Measurements from ENCODE around the gene AFF3.

The AFF3 gene

GRCh38 chr2:100067784-100068183, 74.6 kb downstream of the AFF3 start:
- no peak for DNase-seq

- no peak for DNase-seq
Measured at GRCh38 chr2:100066856-100067255, 75.5 kb downstream of the AFF3 start.

DNA sequence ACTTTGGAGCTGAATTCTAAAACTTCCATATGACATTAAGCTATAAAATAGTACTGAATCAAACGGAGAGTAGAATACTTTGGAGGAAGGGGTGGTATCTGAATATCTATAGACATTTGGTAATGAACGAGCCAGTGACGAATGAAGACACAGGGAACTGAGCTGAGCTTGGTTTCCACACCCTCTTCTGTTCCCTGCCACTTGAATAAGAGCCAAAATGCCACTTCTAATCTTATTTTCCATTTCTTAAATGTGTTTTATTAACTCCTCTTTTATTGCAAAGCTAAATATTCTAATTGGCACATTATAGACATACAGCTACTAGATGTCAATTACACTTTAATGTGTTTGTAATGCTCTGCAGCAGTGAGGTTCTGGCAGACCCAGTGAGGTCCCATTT, 76.1 kb downstream of the AFF3 start:
- DNase-seq = no peak

- no peak for DNase-seq
Measured at GRCh38 chr2:100064592-100065428, 77.6 kb downstream of the AFF3 start.

GRCh38 chr2:100064165-100064564, 78.2 kb downstream of the AFF3 start:
- DNase-seq = no peak

- DNase-seq = no peak
Measured at GRCh38 chr2:100063459-100063953, 78.9 kb downstream of the AFF3 start.

GRCh38 chr2:100062336-100062735, 80.1 kb downstream of the AFF3 start:
- peak; percentile 83 to 90 (median 86) for DNase-seq

- no peak for DNase-seq
Measured at GRCh38 chr2:100060875-100061274, 81.5 kb downstream of the AFF3 start.

GRCh38 chr2:100059638-100060037, 82.8 kb downstream of the AFF3 start:
- no peak for DNase-seq

GRCh38 chr2:100057901-100058261, 84.5 kb downstream of the AFF3 start:
- DNase-seq = no peak

DNA sequence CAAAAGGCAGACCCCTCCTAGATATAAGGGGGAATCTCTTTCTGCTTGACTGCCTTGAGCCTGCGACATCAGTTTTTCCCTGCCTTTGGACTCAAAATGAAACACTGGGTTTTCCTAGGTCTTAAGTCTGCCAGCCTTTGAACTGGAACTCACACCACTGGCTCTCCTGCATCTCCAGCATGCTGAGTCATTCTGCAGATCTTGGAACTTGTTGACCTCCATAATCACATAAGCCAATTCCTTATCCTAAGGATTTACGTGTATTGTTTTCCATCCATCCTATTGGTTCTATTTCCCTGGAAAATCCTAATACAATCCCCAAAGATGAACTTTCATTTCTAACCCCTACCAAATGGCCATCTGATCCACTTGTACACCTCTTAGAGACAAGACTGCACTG, 88.0 kb downstream of the AFF3 start:
- peak in 1 of 3 donors; percentile 4 for DNase-seq

DNA sequence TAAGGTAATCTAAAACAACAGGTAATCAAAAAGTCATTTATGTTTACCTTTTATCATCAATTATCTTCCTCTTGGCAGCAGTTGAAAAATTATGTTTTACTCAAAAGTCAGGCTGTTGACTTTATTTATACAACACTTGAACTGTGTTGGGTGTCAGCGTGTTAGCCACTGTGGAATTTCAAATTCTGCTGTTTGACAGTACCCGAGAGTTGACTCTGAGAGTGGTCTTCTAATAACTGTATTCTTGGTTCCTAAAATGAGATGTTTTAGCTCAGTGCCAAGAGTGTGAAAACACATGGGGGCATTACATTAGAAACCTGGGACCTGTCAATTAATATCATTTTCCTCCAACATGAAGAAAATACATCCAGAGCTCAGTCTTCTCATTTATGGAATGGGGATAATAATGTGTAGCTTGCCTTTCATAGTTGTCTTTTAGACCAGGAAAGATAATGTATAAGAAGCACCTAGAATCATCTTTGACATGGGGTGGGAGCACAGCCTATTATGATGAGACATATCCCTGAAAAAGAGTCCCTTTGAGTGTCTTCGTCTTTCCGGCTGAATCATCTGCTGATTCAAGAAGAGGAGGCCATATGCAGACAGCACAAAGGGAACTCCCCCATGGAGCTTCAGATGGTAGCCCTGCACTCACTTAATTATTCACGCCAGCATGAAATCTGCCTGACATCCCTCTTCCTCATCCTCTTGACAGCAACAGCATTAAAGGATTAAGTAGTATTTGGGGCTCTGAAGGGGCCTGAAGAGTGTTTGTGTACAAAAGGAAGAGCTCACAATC, 89.1 kb downstream of the AFF3 start:
- DNase-seq = peak; percentile 42 to 55 (median 51)

GRCh38 chr2:100052650-100053049, 89.7 kb downstream of the AFF3 start:
- DNase-seq = no peak

DNA sequence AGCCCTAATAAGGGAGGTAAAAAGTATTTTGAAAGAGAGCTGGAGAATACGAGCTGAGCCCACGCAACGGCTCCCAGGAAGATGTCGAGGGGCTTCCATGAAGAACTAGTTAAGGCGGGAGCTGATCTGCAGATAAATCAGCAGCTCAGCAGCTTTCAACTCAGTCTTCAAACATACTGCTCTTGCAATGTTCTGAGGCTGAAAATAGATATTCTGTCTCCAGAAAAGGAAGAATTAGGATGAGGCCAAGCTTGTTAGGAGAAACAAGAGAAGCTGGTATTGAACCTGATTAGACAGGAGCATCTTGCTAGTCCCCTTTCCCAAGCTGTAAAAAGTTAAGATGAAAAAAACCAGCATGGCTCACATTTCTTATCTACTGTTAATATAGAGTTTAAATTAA, 91.1 kb downstream of the AFF3 start:
- no peak for DNase-seq

DNA sequence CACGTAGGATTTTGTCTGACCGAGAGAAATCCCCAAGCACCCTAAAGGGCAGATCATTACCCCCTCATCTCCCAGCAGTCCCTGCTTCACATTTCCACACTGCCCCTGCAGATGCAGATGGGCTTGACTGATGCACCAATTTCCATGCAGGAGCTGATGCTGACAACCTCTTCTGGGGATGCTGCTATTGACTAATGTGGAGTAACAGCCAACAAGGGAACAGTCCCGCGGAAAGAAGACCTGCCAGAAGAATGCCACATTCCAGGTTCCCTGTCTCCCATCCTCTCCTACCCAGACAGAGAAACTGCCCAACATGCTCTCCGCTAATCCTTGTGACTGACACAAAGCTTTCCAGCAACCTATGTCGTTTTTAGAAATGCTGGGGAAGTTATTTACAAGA, 91.7 kb downstream of the AFF3 start:
- no peak for DNase-seq

- DNase-seq = no peak
Measured at GRCh38 chr2:100046961-100047947, 95.1 kb downstream of the AFF3 start.

- no peak for DNase-seq
Measured at GRCh38 chr2:100045000-100045399, 97.4 kb downstream of the AFF3 start.

- no peak for DNase-seq
Measured at GRCh38 chr2:100043891-100044255, 98.5 kb downstream of the AFF3 start.

DNA sequence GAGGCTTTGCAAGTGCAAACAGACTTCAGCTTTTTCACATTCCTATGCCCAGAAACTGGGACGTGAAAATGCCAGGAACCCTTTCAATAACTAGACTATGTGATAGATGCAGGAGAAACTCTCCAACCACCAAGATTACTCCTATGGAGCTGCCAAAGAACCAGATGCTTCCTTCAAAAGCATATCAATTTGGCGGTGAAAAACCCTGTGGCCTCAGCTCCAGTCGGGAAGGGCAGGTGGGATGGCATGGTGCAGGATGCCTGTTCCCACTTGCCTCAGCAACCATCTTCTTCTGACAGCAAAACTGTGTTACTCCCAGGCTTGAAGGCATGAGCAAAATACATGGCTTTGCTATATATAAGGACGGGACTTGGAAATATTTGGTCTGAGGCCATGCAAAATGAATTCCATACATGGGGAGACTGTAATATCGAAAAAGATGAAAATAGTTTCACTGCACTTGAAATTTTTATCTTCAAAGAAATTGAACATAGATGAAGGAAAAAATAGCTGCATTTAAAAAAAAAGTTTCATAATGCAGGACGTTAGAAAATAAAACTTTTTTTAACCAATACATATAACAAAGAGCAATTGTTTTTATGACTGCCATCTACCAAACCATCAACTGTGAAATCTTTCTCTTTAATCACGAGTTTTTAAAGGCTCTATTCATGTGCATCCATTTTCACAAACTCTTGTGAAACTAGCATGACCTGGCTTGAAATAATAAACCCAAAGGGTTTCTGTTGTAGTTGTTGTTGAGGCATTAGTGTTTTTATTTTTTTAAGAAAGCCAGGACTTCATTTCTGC, 99.1 kb downstream of the AFF3 start:
- DNase-seq = no peak

- DNase-seq = peak; percentile 36 to 55 (median 48)
Measured at GRCh38 chr2:100042562-100042961, 99.8 kb downstream of the AFF3 start.

DNA sequence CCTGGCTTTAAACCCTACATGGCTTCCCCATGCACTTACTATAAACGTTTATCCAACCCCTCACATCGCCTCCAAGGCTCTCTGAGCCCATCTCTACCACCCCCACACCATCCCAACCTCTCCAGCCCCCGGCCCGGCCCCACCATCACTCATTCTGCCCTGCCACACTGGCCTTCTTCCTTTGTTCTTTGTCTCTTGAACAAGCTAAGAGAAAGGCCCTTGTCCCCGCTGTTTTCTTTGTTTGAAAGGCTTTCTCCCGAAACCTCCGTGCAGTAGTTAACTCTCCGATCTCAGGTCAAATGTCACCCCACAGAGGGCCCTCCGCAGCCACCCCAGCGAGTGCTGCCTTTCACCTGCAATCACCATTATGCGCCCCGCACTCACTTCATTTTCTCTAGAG, 100.4 kb downstream of the AFF3 start:
- no peak for DNase-seq

DNA sequence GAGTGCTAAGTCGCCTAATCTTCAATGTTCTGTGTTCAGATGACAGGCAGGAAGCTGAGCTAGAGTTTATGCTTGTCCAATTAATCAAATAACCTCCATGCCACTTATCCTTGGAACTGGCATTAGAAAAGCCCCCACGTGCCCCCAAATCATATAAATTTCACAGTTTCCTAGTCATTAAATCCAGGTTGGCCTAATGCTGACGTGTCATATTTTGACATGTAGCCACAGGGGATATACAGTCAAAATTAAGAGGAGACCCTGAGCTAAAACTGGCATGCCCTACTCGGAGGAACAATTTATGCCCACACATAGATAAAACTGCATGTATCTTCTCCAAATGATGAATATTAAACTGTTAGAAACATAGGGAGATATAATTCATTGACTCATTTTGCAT, 101.0 kb downstream of the AFF3 start:
- DNase-seq = no peak

All from suppressor macrophage treated with lipopolysaccharide for 1 hour (primary cell).